H9 (cell line): ENCODE data around the gene KCNG2. TPM values are rescaled to one million over a fixed set of nuclear protein-coding genes. Genes with fewer than 3 reads are reported as not detected.

Experiments used
- DNase-seq: peaks from one replicate; pipeline ENCODE4 v3.0.0-alpha.2; 2017
- H2AFZ ChIP-seq: one replicate; pipeline ENCODE4 v1.6.1; 2013; ENCODE audit warnings: mild to moderate bottlenecking, low read length, control low read depth, moderate library complexity
- H2AK5ac ChIP-seq: 2 replicates; pipeline ENCODE4 v1.6.1; 2013; ENCODE audit warnings: low read length, control low read depth, mixed read lengths; ENCODE audit not compliant: insufficient read length
- H2BK120ac ChIP-seq: one replicate; pipeline ENCODE4 v1.6.1; 2013; ENCODE audit warnings: low read depth, mild to moderate bottlenecking, low read length, control low read depth, inconsistent platforms; ENCODE audit not compliant: poor library complexity, severe bottlenecking
- H2BK12ac ChIP-seq: 2 replicates; pipeline ENCODE4 v1.6.1; 2013; ENCODE audit warnings: low read length, control low read depth, mixed read lengths, low read depth; ENCODE audit not compliant: insufficient read length
- H2BK15ac ChIP-seq: 2 replicates; pipeline ENCODE4 v1.6.1; 2013; ENCODE audit warnings: low read depth, low read length, control low read depth
- H2BK20ac ChIP-seq: one replicate; pipeline ENCODE4 v1.6.1; 2013; ENCODE audit warnings: low read depth, mild to moderate bottlenecking, low read length, control low read depth, inconsistent platforms; ENCODE audit not compliant: poor library complexity, severe bottlenecking
- H2BK5ac ChIP-seq: 2 replicates; pipeline ENCODE4 v1.6.1; 2013; ENCODE audit warnings: low read length, control low read depth, mixed read lengths; ENCODE audit not compliant: insufficient read length
- H3K14ac ChIP-seq: 2 replicates; pipeline ENCODE4 v1.6.1; 2013; ENCODE audit warnings: low read length, control low read depth; ENCODE audit not compliant: insufficient read depth
- H3K18ac ChIP-seq: 2 replicates; pipeline ENCODE4 v1.6.1; 2013; ENCODE audit warnings: low read depth, mild to moderate bottlenecking, mixed read lengths, low read length, control low read depth; ENCODE audit not compliant: insufficient read length
- H3K23ac ChIP-seq: 2 replicates; pipeline ENCODE4 v1.6.1; 2013; ENCODE audit warnings: low read length, control low read depth, mixed read lengths, low read depth; ENCODE audit not compliant: insufficient read length
- H3K23me2 ChIP-seq: 2 replicates; pipeline ENCODE4 v1.6.1; 2013; ENCODE audit warnings: low read depth, mild to moderate bottlenecking, mixed read lengths, low read length, control low read depth; ENCODE audit not compliant: insufficient read length, poor library complexity, severe bottlenecking
- H3K27ac ChIP-seq: 2 replicates; pipeline ENCODE4 v1.5.1; 2013; ENCODE audit warnings: low read length, control low read depth, mixed read lengths, low read depth; ENCODE audit not compliant: insufficient read length
- H3K27me3 ChIP-seq: 2 replicates; pipeline ENCODE4 v1.6.1; 2013; ENCODE audit warnings: low read length, control low read depth, inconsistent platforms; ENCODE audit not compliant: insufficient read depth
- H3K4ac ChIP-seq: 2 replicates; pipeline ENCODE4 v1.6.1; 2013; ENCODE audit warnings: low read depth, mild to moderate bottlenecking, control low read depth, inconsistent platforms, low read length, moderate library complexity
- H3K4me1 ChIP-seq: 2 replicates; pipeline ENCODE4 v1.6.1; 2013; ENCODE audit warnings: low read length, control low read depth, inconsistent platforms; ENCODE audit not compliant: insufficient read depth
- H3K4me2 ChIP-seq: 2 replicates; pipeline ENCODE4 v1.6.1; 2013; ENCODE audit warnings: low read length, control low read depth, mixed read lengths; ENCODE audit not compliant: insufficient read length, insufficient read depth
- H3K56ac ChIP-seq: 2 replicates; pipeline ENCODE4 v1.6.1; 2013; ENCODE audit warnings: low read depth, mild to moderate bottlenecking, mixed read lengths, low read length, control low read depth; ENCODE audit not compliant: insufficient read length
- H3K79me1 ChIP-seq: 2 replicates; pipeline ENCODE4 v1.6.1; 2013; ENCODE audit warnings: low read depth, mild to moderate bottlenecking, moderate library complexity, low read length, control low read depth, inconsistent platforms; ENCODE audit not compliant: insufficient read depth, poor library complexity, severe bottlenecking
- H3K79me2 ChIP-seq: 2 replicates; pipeline ENCODE4 v1.6.1; 2013; ENCODE audit warnings: low read length, control low read depth, inconsistent platforms; ENCODE audit not compliant: insufficient read depth
- H3K9ac ChIP-seq: 2 replicates; pipeline ENCODE4 v1.6.1; 2013; ENCODE audit warnings: low read length, control low read depth, mixed read lengths; ENCODE audit not compliant: insufficient read length; ENCODE audit errors: extremely low read depth
- H3K9me3 ChIP-seq: one replicate; pipeline ENCODE4 v1.6.1; 2013; ENCODE audit warnings: low read depth, low read length, inconsistent platforms; ENCODE audit not compliant: control insufficient read depth
- H3T11ph ChIP-seq: one replicate; pipeline ENCODE4 v1.6.1; 2013; ENCODE audit warnings: mild to moderate bottlenecking, low read length, control low read depth, inconsistent platforms
- H4K20me1 ChIP-seq: one replicate; pipeline ENCODE4 v1.6.1; 2013; ENCODE audit not compliant: control insufficient read depth, insufficient read length, insufficient read depth
- H4K5ac ChIP-seq: 2 replicates; pipeline ENCODE4 v1.6.1; 2013; ENCODE audit warnings: low read depth, mild to moderate bottlenecking, mixed read lengths, low read length, control low read depth; ENCODE audit not compliant: insufficient read length
- H4K8ac ChIP-seq: replicated peaks from 2 replicates; pipeline ENCODE4 v1.6.1; 2013; ENCODE audit warnings: low read length, control low read depth, mixed read lengths, low read depth; ENCODE audit not compliant: insufficient read length
- H4K91ac ChIP-seq: 2 replicates; pipeline ENCODE4 v1.6.1; 2013; ENCODE audit warnings: low read depth, mild to moderate bottlenecking, moderate library complexity, mixed read lengths, low read length, control low read depth; ENCODE audit not compliant: insufficient read length
- H3K27ac Mint-ChIP-seq, 3 experiments: 2 replicates in 2 of 3; 3 replicates in 1 of 3; pipeline ENCODE4 v1.8.0; 2020 to 2021; ENCODE audit warnings: mixed read lengths in 3 of 3, mild to moderate bottlenecking in 1 of 3, moderate library complexity in 1 of 3
- H3K27me3 Mint-ChIP-seq: 2 replicates; pipeline ENCODE4 v1.8.0; 2021; ENCODE audit warnings: low read depth, mild to moderate bottlenecking, moderate library complexity, mixed read lengths
- H3K36me3 Mint-ChIP-seq, 3 experiments: 2 replicates in 2 of 3; 3 replicates in 1 of 3; pipeline ENCODE4 v1.8.0; 2020 to 2021; ENCODE audit warnings: low read depth in 3 of 3, mixed read lengths in 3 of 3; ENCODE audit not compliant: insufficient read depth in 1 of 3
- H3K4me1 Mint-ChIP-seq, 2 experiments: 2 replicates each; pipeline ENCODE4 v1.8.0; 2020; ENCODE audit warnings: mixed read lengths in 2 of 2
- H3K4me3 Mint-ChIP-seq, 2 experiments: 2 replicates in 1 of 2; 3 replicates in 1 of 2; pipeline ENCODE4 v1.8.0; 2020 to 2021; ENCODE audit warnings: mild to moderate bottlenecking in 2 of 2, mixed read lengths in 2 of 2, moderate library complexity in 1 of 2
- H3K9me3 Mint-ChIP-seq, 2 experiments: 2 replicates in 1 of 2; 3 replicates in 1 of 2; pipeline ENCODE4 v1.8.0; 2020; ENCODE audit warnings: mild to moderate bottlenecking in 2 of 2, mixed read lengths in 2 of 2, moderate library complexity in 1 of 2
- WGBS: extraction: QIAGEN DNeasy Blood & Tissue Kit; methylation state at CpG from one replicate; pipeline ENCODE4 v1.1.7; 2013; ENCODE audit warnings: missing lambda C conversion rate, low lambda C conversion rate, mixed read lengths; ENCODE audit not compliant: insufficient read length; ENCODE audit errors: extremely low coverage; 5-methylcytosine and 5-hydroxymethylcytosine counted together
- total RNA-seq: library from RNA; stranded (reverse); gene quantifications from 2 replicates; pipeline ENCODE4 v1.2.1, GENCODE V29; 2021
- TF ChIP-seq, protein P1 (sequence below): fragments of 200-600 bp; sonication (generic); conservative IDR thresholded peaks from 3 replicates; pipeline ENCODE4 v1.8.0; 2021; ENCODE audit warnings: antibody characterized with exemption, mild to moderate bottlenecking

The KCNG2 gene
- total RNA-seq, 1 experiment from 2014 or later, result 0.15 TPM

DNA sequence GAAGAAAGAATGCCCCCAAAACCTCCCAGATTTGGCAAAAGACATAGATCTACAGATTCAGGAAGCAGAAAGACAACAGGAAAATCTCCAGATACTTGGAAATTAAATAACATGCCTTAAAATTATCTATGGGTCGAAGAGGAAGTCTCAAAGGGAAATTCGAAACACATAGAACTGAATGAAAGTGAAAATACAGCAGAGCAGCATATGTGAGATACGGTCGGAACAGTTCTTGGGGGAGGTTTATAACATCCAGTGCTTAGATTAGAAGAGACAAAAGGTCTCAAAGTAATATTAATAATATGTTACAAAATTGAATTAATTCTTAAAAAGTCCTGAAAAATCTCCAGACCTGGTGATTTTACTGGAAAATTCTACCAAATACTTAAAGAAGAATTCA is 14.3 kb downstream of the KCNG2 start:
- Histone ChIP-seq H2BK15ac (no peak overlapping the region), H3K4me2 (no peak overlapping the region), H3K23ac (no peak overlapping the region), H2BK20ac (no peak overlapping the region), H4K20me1 (peaks cover under 1% of the 10 kb centered on the region), H3K9ac (no peak overlapping the region), H3K79me1 (no peaks in the 10 kb centered on the region), H3K9me3 (no peaks in the 10 kb centered on the region), H2BK5ac (no peak overlapping the region), H3K79me2 (no peaks in the 10 kb centered on the region), H3K23me2 (no peaks in the 10 kb centered on the region), H3K14ac (no peak overlapping the region), H2BK12ac (no peak overlapping the region), H3T11ph (no peak overlapping the region), H2AK5ac (no peak overlapping the region), H2BK120ac (no peak overlapping the region), H4K5ac (no peak overlapping the region), H3K56ac (no peak overlapping the region), H2AFZ (no peak overlapping the region), H3K4ac (no peak overlapping the region), H3K27ac (no peak overlapping the region), H4K8ac (no peak overlapping the region), H3K27me3 (no peaks in the 10 kb centered on the region), H4K91ac (no peak overlapping the region), H3K4me1 (no peaks in the 10 kb centered on the region), H3K18ac (no peak overlapping the region)
- TF ChIP-seq, protein P1, sequence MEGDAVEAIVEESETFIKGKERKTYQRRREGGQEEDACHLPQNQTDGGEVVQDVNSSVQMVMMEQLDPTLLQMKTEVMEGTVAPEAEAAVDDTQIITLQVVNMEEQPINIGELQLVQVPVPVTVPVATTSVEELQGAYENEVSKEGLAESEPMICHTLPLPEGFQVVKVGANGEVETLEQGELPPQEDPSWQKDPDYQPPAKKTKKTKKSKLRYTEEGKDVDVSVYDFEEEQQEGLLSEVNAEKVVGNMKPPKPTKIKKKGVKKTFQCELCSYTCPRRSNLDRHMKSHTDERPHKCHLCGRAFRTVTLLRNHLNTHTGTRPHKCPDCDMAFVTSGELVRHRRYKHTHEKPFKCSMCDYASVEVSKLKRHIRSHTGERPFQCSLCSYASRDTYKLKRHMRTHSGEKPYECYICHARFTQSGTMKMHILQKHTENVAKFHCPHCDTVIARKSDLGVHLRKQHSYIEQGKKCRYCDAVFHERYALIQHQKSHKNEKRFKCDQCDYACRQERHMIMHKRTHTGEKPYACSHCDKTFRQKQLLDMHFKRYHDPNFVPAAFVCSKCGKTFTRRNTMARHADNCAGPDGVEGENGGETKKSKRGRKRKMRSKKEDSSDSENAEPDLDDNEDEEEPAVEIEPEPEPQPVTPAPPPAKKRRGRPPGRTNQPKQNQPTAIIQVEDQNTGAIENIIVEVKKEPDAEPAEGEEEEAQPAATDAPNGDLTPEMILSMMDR, result no peak
- H3K36me3 Mint-ChIP-seq, result no peaks in the 10 kb centered on the region
- H3K27me3 Mint-ChIP-seq, result peaks cover 5% of the 10 kb centered on the region
- WGBS, result no CpG with 5 or more reads among the region's 4 CpGs
- H3K9me3 Mint-ChIP-seq, result no peaks in the 10 kb centered on the region; a peak in 1 of 5 replicates
- H3K27ac Mint-ChIP-seq, result no peak overlapping the region
- H3K4me3 Mint-ChIP-seq, result no peak overlapping the region
- DNase-seq, result no peak
- H3K4me1 Mint-ChIP-seq, result 0 out of 4 replicates have a peak, but pooled peaks cover 0 to 5% of the 10 kb centered on the region in 2 experiments
